ENCODE measurements around the gene POC5.
A peak's percentile ranks its signal among the peaks of the same experiment; 100 is the strongest.
"Not testable (repeated sequence)": the region's sequence is repeated elsewhere in the genome, so short reads cannot be mapped to it uniquely, and the experiment has no call there.

POC5 gene, protein sequence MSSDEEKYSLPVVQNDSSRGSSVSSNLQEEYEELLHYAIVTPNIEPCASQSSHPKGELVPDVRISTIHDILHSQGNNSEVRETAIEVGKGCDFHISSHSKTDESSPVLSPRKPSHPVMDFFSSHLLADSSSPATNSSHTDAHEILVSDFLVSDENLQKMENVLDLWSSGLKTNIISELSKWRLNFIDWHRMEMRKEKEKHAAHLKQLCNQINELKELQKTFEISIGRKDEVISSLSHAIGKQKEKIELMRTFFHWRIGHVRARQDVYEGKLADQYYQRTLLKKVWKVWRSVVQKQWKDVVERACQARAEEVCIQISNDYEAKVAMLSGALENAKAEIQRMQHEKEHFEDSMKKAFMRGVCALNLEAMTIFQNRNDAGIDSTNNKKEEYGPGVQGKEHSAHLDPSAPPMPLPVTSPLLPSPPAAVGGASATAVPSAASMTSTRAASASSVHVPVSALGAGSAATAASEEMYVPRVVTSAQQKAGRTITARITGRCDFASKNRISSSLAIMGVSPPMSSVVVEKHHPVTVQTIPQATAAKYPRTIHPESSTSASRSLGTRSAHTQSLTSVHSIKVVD

DNA sequence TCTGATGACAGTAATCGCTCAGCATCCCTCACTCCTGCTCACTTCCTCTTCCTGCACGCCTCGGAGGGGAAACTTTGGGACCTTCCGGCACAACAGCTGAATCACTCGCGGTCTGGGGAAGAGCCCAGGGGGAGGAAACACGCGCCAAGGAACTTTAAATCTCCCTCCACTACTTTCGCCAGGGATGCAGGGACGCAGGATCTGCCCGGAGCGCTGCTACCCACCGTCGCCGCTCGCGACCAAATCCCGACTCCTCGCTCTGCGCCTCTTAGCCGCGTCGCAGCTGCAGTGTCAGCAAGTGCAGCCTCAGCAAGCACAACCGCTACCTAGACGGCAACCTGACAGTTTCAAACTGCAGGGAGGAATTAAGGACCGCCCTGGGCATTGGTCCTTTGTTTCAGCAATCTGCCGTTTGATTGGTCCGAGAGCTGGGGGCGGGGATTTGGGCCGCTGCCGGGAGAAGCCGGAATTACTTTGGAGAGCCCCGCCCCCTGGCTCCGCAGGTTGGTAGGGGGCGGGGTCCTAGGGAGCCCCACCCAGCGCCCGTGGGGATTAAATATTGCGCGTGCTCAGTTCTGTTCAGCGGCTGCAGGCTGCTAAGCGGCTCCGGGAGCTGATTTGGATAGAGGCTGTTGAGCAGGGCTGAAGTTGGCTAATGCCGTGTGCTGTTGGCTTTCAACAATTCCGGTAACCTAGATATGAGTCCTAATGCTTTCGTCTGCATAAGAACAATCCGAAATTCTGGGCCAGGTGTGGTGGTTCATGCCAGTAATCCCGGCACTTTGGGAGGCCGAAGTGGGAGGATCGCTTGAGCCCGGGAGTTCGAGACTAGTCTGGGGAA, at the start of gene POC5:
Gene POC5, minus strand, starts transcription at position 356 of the 841 bp plus-strand sequence. CDS start 4,500 bp downstream, outside the sequence.
- peak; percentile 97 for DNase-seq

DNA sequence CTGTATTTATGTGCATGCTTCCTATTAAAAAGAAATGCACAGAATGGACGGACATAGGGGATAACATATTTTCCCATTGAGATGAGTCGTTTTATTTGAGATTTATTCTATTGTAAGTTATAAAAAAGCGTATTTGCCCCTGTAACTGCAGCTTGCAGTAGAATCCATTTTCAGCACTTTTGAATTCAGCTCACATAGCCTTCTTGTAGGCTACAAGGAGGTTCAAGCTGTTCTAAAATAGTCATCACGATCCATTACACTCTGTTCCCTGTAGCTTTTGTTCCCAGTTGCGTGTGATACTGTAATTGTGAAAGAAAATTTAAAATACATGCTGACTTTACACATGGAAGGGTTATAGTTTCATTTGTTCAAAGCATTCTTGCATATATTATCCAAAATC, 40.9 kb upstream of the POC5 start:
- DNase-seq: no peak

DNA sequence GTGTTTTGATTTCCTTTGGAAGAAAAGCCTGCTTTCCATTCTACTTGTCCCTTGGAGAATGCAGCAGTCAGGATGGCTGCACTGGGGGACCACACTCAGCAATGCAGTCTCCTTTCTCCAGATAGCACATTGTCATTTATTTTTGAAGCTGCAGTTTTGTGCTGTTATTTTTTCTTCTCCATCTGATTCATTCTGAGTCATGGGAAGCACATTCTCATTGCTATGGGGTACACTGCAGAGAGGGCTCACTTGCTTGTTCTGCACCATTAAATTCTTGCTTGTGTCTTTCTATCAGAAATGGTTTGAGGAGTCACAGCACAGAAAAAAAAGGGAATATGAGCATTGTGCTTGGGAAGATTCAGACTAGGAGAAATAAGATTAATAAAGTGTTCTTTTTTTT, 39.7 kb upstream of the POC5 start:
- no peak for DNase-seq

DNA sequence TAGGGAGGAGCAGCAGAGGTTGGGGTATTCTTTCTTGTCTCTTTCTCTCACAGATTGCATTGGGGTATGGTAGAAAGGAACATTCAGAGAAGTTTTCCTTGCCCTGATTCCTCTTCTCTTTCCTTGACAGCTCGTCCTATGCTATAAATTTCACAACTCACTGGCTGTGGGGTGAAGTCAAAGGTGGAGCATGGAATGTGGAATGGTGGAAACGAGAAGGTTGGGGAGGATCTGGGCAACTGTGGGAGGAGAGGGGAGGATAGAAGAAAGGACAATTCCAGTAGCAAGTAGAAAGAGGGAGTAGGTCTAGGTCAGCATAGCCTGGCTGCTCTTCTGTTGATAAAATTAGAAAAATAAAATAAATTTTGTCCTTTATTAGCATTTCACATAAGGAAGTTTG, 39.0 kb upstream of the POC5 start:
- DNase-seq: no peak

DNA sequence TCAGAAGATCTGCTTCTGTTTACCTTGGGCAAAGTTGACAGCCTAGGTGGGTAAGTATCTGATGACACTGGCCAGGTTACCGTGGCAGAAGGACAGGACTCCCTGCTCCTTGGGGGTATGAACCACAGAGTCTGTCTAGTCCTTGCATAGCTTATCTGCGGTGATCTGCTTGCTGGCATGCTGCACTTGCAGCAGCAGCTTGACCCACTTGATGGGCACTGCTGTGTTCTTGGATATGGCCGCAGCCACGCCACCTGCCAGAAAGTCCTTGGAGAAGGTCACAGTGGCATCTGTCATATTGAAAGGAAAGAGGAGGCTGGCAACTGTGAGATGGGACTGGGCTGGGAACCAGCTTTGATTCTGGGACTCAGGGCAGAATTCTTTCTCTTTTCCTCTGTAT, 35.9 kb upstream of the POC5 start:
- no peak for DNase-seq

DNA sequence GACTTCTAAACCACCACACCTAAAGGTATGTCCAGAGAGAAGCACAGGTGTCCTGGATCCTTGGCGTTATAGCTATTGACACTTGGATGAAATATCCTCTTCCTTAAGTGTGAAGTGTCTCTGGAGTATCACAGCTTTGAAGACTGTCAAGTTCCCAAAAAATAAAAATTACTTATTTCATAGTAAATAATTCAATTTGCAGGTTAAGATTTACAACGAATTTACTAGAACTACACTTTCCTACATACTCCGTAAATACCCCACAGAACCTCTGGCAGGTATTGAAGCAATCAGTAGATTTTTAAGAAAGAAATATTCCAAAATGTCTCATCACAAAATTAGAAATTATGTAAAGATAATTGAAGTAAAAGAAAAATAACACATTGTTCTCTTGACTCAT, 27.1 kb upstream of the POC5 start:
- DNase-seq: no peak

DNA sequence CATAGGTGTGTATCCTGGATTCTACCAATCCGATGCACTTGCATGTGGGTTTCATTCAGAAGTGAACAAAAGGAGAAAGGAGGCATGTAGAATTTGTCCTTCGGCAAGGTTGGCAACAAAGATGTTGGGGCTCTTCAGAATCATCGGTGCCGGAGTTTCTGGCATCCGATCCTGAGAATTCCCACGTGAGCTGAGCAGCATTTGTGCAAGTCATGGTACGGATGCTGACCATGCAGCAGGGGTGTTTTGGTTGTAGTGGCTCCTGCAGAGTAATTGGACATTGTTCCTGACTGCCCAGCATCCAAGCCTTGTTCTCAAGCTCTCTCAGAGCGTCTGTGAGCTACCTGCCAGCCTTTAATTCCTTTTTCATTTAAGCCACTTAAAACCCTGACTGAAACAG, 19.0 kb upstream of the POC5 start:
- DNase-seq: no peak

DNA sequence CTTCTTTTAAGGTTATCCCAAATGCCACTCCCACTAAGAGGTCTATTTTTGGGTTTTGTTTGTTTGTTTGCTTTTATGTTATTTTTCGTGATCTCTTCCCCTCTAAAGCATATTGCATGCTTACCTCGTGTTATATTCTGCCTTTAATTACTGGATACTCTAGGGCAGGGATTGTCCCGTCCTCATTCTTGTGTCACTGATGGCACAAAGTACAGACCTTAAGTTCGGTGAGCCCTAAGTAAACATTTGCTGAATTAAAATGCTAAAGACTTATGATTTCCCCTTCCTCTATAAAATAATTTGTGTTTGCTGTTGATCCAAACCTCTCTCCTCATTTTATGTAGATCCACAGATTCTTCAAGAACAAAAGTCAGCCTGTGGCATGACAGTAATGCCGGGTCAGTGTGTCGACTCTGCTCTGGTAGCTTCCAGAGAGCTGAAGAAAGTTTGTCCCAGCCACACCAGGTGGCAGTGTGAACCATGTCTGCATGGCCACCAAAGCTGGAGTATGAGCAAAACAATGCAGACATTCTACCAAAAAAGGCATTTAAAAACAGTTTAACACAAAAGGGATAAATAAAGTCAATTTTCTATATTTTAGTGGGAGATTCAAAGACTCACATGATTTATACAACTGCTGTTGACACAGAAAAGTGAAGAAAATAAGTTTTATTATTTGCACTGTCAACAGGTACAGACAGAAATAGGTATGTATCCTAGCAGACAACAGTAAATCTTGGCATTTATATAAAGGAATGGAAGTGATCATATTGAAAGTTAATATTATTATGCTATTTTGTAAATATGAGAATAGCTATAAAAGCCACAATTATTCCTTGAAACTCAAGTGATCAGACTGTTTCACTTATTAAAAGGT, 17.9 kb upstream of the POC5 start:
- DNase-seq: no peak

DNA sequence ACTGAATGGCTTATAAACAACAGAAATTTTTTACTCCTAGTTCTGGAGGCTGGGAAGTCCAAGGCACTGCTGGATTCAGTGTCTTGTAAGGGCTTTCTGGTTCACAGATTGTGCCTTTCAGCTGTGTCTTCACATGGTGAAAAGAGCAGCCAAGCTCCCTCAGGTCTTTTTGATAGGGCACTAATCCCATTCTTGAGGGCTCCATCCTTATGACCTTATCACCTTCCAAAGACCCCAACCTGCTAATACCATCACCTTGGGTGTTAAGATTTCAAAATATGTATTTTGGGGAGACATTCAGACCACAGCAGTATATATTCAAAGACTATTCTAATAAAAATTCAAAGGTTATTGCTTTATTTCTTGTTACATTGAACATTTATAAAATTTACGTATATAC, 16.5 kb upstream of the POC5 start:
- no peak for DNase-seq

DNA sequence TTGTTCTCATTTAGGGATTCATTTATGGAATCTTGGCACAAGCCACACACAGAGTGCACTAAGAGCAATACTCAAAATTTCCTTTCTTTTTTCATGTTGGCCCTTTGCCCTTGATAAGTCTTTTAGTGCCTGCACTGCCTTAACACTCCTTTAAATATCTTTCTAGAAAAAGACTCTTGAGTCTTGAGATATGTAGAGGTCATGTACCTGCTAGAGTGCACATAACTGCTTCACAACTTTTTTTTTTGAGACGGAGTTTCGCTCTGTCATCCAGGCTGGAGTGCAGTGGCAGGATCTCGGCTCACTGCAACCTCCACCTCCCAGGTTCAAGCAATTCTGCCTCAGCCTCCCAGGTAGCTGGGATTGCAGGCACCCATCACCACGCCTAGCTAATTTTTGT, 14.3 kb upstream of the POC5 start:
- not testable (repeated sequence) for DNase-seq

DNA sequence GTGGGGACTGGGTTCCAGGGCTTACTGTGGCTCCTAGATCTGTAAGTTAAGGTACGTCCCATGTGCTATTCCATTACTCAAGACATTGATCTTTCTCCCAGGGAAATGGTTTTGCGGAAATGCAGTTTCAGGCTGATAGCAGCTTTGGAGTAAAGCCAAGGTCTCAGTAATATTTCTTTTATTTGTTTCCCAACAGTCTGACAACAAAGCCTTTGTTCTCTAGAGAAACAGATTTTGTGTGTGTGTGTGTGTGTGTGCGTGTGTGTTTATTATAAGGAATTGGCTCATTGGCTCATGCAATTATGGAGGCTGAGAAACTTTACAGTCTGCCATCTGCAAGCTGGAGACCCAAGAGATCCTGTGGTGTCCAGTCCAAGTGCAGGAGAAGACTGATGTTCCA, 12.1 kb upstream of the POC5 start:
- DNase-seq: no peak

DNA sequence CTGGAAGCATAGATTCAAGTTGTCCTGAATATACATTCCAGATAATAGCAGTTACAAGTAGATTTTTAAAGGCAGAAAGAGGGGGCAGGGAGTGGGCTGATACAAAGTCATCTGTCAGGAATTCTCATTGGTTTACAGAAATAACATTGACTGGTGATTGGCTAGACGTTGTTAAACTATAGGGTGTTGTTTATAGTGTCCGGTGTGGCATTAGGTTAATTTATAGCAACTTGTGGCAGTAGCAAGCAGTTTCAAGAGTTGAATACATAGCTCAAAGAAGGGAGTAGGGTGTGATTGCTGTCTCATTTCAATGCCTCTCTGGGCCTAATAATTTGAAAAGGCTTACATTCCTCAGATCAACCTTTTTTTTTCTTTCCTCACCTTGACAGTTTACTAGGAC, 10.7 kb upstream of the POC5 start:
- no peak for DNase-seq

DNA sequence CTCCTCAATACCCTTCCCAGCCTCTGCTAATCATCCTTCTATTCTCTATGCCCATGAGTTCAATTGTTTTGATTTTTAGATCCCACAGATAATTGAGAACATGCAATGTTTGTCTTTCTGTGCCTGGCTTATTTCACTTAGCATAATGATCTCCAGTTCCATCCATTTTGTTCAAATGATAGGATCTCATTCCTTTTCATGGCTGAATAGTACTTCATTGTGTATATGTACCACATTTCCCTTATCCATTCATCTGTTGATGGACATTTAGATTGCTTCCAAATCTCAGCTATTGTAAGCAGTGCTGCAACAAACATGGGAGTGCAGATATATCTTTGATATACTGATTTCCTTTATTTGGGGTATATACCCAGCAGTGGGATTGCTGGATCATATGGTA, 9.0 kb upstream of the POC5 start:
- DNase-seq: not testable (repeated sequence)

DNA sequence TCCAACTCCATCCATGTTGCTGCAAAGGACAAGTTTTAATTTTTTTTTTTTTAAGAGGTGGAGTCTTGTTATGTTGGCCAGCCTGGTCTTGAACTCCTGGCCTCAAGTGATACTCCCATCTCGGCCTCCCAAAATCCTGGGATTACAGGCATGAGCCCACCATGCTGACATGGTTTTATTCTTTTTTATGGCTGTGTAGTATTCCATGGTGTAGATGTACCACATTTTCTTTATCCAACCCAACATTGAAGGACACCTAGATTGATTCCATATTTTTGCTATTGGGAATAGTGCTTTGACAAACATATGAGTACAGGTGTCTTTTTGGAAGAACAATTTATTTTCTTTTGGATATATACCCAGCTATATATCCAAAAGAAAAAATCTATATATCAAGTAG, 6.1 kb upstream of the POC5 start:
- no peak for DNase-seq

DNA sequence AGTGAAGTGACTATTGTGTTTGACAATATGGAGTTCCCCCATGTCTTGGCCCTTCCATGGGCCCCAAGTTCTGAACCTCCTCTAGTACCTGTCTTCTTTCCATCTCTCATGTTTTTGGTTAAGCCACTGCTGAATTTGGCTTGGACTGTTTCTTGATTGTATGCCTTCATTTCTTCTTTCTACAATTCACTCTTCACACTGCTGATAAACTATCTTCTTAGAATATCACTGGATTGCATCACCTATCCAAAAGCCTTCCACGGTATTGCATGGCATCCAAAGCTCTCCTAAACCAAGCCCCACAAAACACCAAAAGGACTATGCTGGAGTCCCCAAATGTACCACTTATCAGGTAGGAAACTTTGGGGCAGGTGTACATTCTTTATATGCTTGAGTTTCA, 4.3 kb upstream of the POC5 start:
- no peak for DNase-seq

DNA sequence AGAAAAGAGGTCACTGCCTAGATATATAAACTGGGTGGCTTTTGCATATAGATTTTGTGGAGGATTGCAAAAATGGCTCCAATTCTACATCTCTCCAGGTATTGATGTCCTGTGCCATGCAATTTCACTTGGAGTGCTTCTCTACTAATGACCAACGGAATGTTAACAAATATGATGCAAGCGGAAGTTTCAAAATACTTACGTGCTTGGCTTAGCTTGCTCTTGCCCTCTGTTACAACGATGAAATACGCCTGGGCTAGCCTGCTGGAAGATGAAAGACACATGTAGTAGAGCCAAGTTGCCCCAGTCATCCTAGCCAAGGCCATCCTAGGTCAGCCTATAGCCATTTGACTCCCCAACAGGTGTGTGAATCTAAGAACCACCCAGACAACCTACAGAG, 3.6 kb upstream of the POC5 start:
- DNase-seq: no peak

DNA sequence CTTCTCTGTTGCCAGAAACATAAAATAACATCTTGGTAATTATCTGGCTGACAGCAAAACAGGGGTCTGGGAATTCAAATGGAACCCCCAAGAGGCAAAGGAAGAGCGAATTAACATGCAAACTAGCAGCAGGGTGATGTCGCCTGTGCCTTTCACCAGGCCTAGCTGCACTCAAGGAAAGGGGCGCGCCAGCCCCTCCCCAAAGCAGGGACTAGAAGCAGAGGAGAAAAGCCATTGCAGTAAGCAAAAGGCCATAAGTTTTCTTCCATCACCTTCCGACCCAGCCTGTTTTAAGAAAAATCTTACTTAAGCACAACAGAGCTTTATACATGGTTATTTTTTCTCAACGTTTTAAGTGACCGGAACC, 539 bp downstream of the POC5 start:
- no peak for DNase-seq

DNA sequence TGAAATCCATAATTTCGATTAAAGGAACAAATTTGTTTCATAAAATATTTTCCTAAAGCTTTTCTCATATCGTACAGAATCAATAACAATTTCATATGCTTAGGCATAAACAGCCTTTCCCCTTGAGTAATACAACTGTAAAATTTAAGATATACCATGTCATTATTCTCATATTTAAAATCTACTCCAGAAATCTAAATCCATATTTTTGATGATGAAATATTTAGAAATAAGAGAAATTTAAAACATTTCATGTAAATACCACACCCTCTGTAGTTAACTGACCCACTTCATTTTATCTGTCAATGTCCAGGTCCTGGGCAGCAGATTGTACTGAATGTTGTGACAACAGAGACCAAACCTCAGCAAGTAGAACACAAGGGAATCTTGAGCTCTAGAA, 5.1 kb downstream of the POC5 start:
- no peak for DNase-seq

DNA sequence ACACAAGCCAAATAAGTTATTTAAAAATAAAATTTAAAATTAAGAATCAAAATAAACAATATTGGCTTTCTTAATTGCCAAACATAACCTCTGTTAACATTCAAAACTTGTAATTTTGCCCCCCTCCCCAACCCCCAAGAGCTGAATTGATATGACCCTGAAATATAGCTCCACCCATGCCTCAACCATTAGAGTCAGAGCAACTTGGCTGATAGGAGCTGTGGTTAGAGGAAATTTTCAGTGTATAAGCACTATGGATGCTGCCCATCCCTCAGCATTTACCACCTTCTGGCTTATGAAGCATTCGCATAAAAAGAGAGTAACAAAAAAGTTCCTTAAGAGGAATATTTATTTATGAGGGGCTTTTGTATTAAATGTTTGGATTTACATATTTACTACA, 6.1 kb downstream of the POC5 start:
- no peak for DNase-seq

DNA sequence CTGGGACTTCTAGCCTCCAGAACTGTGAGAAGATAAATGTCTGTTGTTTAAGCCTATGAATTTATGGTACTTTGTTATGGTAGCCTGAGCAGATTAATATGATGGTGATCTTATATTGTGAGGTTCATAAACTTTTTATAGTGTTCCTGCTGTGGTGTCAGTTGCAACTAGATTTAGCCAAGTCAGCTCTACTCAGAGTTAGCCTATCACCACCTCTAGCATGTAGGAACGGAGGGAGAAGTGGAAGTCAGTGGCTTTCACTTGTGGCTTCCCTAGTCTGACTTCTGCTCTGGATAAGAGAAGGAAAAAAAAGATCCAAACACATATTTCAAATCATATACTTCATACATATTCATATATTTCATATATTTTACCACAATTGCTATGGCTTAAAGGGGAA, 6.6 kb downstream of the POC5 start:
- DNase-seq: no peak

DNA sequence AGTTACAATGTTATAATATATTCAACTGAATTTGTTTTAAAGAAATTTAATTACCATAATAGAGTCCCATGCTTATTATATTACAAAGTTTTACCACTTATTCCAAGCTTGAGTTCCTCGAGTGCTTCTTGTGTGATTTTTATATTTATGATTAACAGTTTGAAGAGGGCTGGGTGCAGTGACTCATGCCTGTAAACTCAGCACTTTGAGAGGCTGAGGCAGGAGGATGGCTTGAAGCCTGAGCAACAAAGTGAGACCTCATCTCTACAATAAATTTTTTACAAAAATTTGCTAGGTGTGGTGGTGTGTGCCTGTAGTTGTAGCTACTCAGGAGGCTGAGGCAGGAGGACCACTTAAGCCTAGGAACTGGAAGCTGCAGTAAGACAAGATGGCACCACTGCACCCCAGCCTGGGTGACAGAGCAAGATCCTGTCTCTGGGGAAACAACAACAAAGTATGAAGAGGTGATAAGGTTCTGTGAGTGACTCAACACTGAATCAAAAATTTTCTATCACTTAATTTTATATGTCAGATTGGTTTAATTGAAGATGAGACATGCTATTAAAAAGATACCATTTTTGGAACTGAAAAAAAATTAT, 9.2 kb downstream of the POC5 start:
- DNase-seq: no peak

DNA sequence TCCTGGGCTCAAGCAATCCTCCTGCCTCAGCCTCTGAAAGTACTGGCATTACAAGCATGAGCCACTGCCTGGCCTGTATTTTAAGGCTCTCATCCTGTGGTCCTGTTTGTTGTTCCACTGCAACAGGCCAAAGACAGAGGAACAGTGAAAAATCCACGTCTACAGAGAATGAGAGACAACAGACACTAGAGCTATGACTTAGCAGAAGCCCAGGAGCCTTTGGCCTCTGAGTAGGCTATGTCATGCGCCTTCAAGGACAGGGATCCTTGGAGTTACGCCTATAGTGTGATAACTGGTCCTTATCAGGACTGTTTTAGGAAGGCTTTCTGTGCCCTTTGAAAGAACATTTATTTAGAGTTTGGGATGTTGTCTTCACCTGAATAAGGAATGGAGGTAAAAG, 10.5 kb downstream of the POC5 start:
- DNase-seq: no peak

DNA sequence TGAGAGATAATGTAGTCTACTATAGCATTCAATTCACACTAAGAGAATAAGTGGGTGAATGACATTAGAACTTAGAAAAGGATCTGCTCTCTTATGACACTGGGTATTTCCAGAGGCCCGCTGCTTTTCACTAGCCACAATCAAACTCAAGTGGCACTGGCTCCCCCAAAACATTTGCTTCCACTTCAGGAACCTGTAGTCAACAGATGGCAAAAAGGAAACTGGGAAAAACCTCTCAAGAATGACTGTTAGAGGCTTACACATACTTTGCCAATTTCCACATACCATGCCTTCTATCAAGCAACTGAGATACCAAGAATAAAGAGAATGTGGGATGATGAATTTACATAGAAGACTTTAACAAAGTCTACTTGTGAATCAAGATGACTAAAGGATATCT, 11.2 kb downstream of the POC5 start:
- DNase-seq: no peak
